ENCODE data around the gene DKKL1. TPM values are rescaled to one million over a fixed set of nuclear protein-coding genes. Genes with fewer than 3 reads are reported as not detected.

DKKL1 gene
- total and polyA plus RNA-seq, 2 experiments from 2014 or later: 2.2 to 6.0 TPM

DNA sequence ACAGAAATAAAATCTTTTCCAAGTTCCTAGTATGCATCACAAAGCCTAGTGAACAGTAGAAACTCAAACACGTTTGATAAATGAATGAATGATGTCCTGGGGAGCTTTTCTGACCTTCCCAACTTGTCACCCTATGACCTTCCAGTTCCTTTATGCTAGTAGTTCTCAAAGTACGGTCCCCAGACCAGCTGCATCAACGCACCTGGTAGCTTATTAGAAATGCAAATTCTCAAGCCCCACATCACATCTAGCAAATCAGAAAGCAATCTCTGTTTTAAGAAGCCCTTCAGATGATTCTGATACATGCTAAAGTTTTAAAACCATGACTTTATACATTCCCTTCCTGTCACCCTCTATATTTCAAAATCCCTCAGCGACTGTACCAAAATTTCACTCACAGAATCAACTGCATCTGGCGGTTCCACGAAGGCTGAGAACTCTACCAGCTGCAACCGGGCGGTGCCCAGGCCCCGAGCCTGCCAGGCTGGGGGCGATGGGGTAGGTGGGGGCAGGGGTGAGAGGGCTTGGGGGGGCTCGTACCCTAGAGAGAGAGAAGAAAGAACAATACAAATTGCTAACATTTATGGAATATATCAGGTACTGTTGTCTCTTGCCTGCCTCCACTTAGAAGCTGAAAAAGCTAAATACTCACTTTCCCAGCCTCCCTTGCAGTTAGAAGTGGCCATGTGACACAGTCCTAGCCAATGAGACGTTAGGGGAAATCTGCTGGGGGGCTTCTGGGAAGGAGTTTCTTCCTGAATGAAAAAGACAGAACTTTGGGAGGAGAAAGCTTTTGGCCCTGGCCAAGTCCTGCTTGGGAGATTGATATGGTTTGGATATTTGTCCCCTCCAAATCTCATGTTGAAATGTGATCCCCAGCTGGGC lies 15.1 kb upstream of the DKKL1 start:
- H3K9me3 ChIP-seq (ENCODE audit: low read depth): no peaks in the 10 kb centered on the region
- H3K9me2 ChIP-seq (replicated peaks; ENCODE audit: insufficient read depth): no peaks in the 10 kb centered on the region
- TF ChIP-seq EZH2 (IDR thresholded peaks at IDR 0.05; ENCODE audit: borderline replicate concordance) (no peak), EZH2phosphoT487 (IDR thresholded peaks at IDR 0.05; ENCODE audit: low read depth, severe bottlenecking, unreplicated experiment) (no peak), CTCF (IDR thresholded peaks at IDR 0.05; ENCODE audit: poor library complexity) (no peak)
- no peak overlapping the region for H3K4me3 ChIP-seq
- no peak overlapping the region for H3K27ac ChIP-seq
- DNase-seq (ENCODE audit: low spot score): no peak
- no peak overlapping the region for H2AFZ ChIP-seq
- no peak overlapping the region for H3K4me2 ChIP-seq
- H4K20me1 ChIP-seq (ENCODE audit: insufficient read depth, poor library complexity, severe bottlenecking): peaks cover 3% of the 10 kb centered on the region
- WGBS (ENCODE audit: low lambda C conversion rate, missing lambda C conversion rate): 95% methylated on average over 12 of the region's 12 CpGs
- no peaks in the 10 kb centered on the region for H3K4me1 ChIP-seq (ENCODE audit: insufficient read depth)
- no peaks in the 10 kb centered on the region for H3K36me3 ChIP-seq (replicated peaks; ENCODE audit: insufficient read depth, low read depth)
- H3K79me2 ChIP-seq: no peaks in the 10 kb centered on the region
- H3K27me3 ChIP-seq: no peaks in the 10 kb centered on the region

GRCh38 chr19:49349567-49349966 lies 14.1 kb upstream of the DKKL1 start:
- WGBS (ENCODE audit: low lambda C conversion rate, missing lambda C conversion rate): 93% methylated on average over 2 of the region's 2 CpGs
- Histone ChIP-seq H3K4me2 (no peak overlapping the region), H3K27ac (no peak overlapping the region), H3K4me1 (ENCODE audit: insufficient read depth) (no peaks in the 10 kb centered on the region), H3K36me3 (replicated peaks; ENCODE audit: insufficient read depth, low read depth) (no peaks in the 10 kb centered on the region), H3K4me3 (no peak overlapping the region), H3K79me2 (no peaks in the 10 kb centered on the region), H3K9me2 (replicated peaks; ENCODE audit: insufficient read depth) (no peaks in the 10 kb centered on the region), H4K20me1 (ENCODE audit: insufficient read depth, poor library complexity, severe bottlenecking) (peaks cover 3% of the 10 kb centered on the region), H3K27me3 (no peaks in the 10 kb centered on the region), H3K9me3 (ENCODE audit: low read depth) (no peaks in the 10 kb centered on the region), H2AFZ (no peak overlapping the region)
- TF ChIP-seq EZH2 (IDR thresholded peaks at IDR 0.05; ENCODE audit: borderline replicate concordance) (no peak), CTCF (IDR thresholded peaks at IDR 0.05; ENCODE audit: poor library complexity) (no peak), EZH2phosphoT487 (IDR thresholded peaks at IDR 0.05; ENCODE audit: low read depth, severe bottlenecking, unreplicated experiment) (no peak)
- DNase-seq (ENCODE audit: low spot score): no peak

GRCh38 chr19:49355909-49356353 lies 7.7 kb upstream of the DKKL1 start:
- H3K27me3 ChIP-seq: no peaks in the 10 kb centered on the region
- peaks cover 29% of the 10 kb centered on the region for H3K79me2 ChIP-seq
- no peak overlapping the region for H3K4me3 ChIP-seq
- no peak overlapping the region for H3K27ac ChIP-seq
- H2AFZ ChIP-seq: no peak overlapping the region
- no peak for TF ChIP-seq EZH2phosphoT487 (IDR thresholded peaks at IDR 0.05; ENCODE audit: low read depth, severe bottlenecking, unreplicated experiment)
- TF ChIP-seq EZH2 (IDR thresholded peaks at IDR 0.05; ENCODE audit: borderline replicate concordance): no peak
- TF ChIP-seq CTCF (IDR thresholded peaks at IDR 0.05; ENCODE audit: poor library complexity): no peak
- H3K9me2 ChIP-seq (replicated peaks; ENCODE audit: insufficient read depth): no peaks in the 10 kb centered on the region
- peak overlapping the region; percentile 9 for H3K4me2 ChIP-seq
- 82% methylated on average over 6 of the region's 12 CpGs for WGBS (ENCODE audit: low lambda C conversion rate, missing lambda C conversion rate)
- H4K20me1 ChIP-seq (ENCODE audit: insufficient read depth, poor library complexity, severe bottlenecking): peaks cover 3% of the 10 kb centered on the region
- H3K9me3 ChIP-seq (ENCODE audit: low read depth): no peaks in the 10 kb centered on the region
- no peaks in the 10 kb centered on the region for H3K36me3 ChIP-seq (replicated peaks; ENCODE audit: insufficient read depth, low read depth)
- H3K4me1 ChIP-seq (ENCODE audit: insufficient read depth): no peaks in the 10 kb centered on the region
- DNase-seq (ENCODE audit: low spot score): no peak
